Hepatocyte (in vitro differentiated cells): ENCODE results near the gene SIRT4. TPM values are rescaled to one million over a fixed set of nuclear protein-coding genes. Genes with fewer than 3 reads are reported as not detected.

ENCODE experiments used
- DNase-seq: peaks from one replicate; pipeline ENCODE4 v3.0.0-alpha.2; 2016; ENCODE audit warnings: low spot score
- H2AFZ ChIP-seq: fragments of 200-600 bp; sonication (generic); 2 replicates; pipeline ENCODE4 v1.6.0; 2016; ENCODE audit warnings: antibody characterized with exemption, mild to moderate bottlenecking
- H3K27ac ChIP-seq: fragments of 200-600 bp; sonication (generic); 2 replicates; pipeline ENCODE4 v1.5.1; 2016; ENCODE audit warnings: mild to moderate bottlenecking
- H3K27me3 ChIP-seq: fragments of 200-600 bp; sonication (generic); 2 replicates; pipeline ENCODE4 v1.6.1; 2016
- H3K36me3 ChIP-seq: fragments of 200-600 bp; sonication (generic); replicated peaks from 2 replicates; pipeline ENCODE4 v1.5.1; 2016; ENCODE audit warnings: low read depth; ENCODE audit not compliant: insufficient read depth
- H3K4me1 ChIP-seq: fragments of 200-600 bp; sonication (generic); 2 replicates; pipeline ENCODE4 v1.5.1; 2016; ENCODE audit warnings: mild to moderate bottlenecking, moderate library complexity; ENCODE audit not compliant: insufficient read depth
- H3K4me2 ChIP-seq: fragments of 200-600 bp; sonication (generic); 2 replicates; pipeline ENCODE4 v1.6.0; 2016
- H3K4me3 ChIP-seq: fragments of 200-600 bp; sonication (generic); 2 replicates; pipeline ENCODE4 v1.5.1; 2016; ENCODE audit warnings: mild to moderate bottlenecking
- H3K79me2 ChIP-seq: fragments of 200-600 bp; sonication (generic); 2 replicates; pipeline ENCODE4 v1.6.0; 2017; ENCODE audit warnings: mild to moderate bottlenecking
- H3K9me2 ChIP-seq: fragments of 200-600 bp; sonication (generic); replicated peaks from 2 replicates; pipeline ENCODE4 v1.6.0; 2017; ENCODE audit warnings: mild to moderate bottlenecking; ENCODE audit not compliant: insufficient read depth
- H3K9me3 ChIP-seq: fragments of 200-600 bp; sonication (generic); 2 replicates; pipeline ENCODE4 v1.5.1; 2016; ENCODE audit warnings: low read depth, mild to moderate bottlenecking
- H4K20me1 ChIP-seq: fragments of 200-600 bp; sonication (generic); 2 replicates; pipeline ENCODE4 v1.6.0; 2016; ENCODE audit warnings: mild to moderate bottlenecking; ENCODE audit not compliant: insufficient read depth, poor library complexity, severe bottlenecking
- CTCF ChIP-seq: fragments of 200-600 bp; sonication (generic); IDR thresholded peaks from 2 replicates; pipeline ENCODE4 v1.5.1; 2016; ENCODE audit warnings: antibody characterized with exemption, mild to moderate bottlenecking; ENCODE audit not compliant: poor library complexity
- EZH2 ChIP-seq: fragments of 200-600 bp; sonication (generic); IDR thresholded peaks from 2 replicates; pipeline ENCODE4 v1.6.1; 2016; ENCODE audit warnings: antibody characterized with exemption, mild to moderate bottlenecking, borderline replicate concordance
- EZH2phosphoT487 ChIP-seq: fragments of 200-600 bp; sonication (generic); IDR thresholded peaks from one replicate; pipeline ENCODE4 v1.6.1; 2018; ENCODE audit warnings: antibody characterized with exemption, mild to moderate bottlenecking, low read depth, moderate library complexity; ENCODE audit not compliant: unreplicated experiment, severe bottlenecking
- WGBS: methylation state at CpG from one replicate; pipeline ENCODE4 v1.1.6; 2016; ENCODE audit warnings: low lambda C conversion rate; ENCODE audit errors: missing lambda C conversion rate; 5-methylcytosine and 5-hydroxymethylcytosine counted together
- polyA plus RNA-seq: library from polyadenylated mRNA; unstranded; fragments of >200 nt; fragmentation: Nextera tagmentation; extraction: Ambion mirVana; gene quantifications from 2 replicates; pipeline ENCODE4 v1.2.1, GENCODE V29; 2016
- total RNA-seq: library from RNA; depleted of rRNA; stranded (reverse); fragments of >200 nt; gene quantifications from 2 replicates; pipeline ENCODE4 v1.2.3, GENCODE V29; 2014

The SIRT4 gene
- total and polyA plus RNA-seq, 2 experiments from 2014 or later, result 3.9 to 5.5 TPM

- DNase-seq, result no peak
- H3K27ac ChIP-seq, result peak overlapping the region; percentile 71
- TF ChIP-seq EZH2phosphoT487, result no peak
- TF ChIP-seq CTCF, result no peak
- TF ChIP-seq EZH2, result no peak
- H3K4me3 ChIP-seq, result peak overlapping the region; percentile 9
- H3K4me1 ChIP-seq, result peaks cover 4% of the 10 kb centered on the region
- H3K9me3 ChIP-seq, result no peaks in the 10 kb centered on the region
- no peaks in the 10 kb centered on the region for H4K20me1 ChIP-seq
- peak overlapping the region; percentile 70 for H3K4me2 ChIP-seq
- no peaks in the 10 kb centered on the region for H3K27me3 ChIP-seq
- H3K9me2 ChIP-seq, result no peaks in the 10 kb centered on the region
- 60% methylated on average over 9 of the region's 9 CpGs for WGBS
- H3K36me3 ChIP-seq, result no peaks in the 10 kb centered on the region
- no peaks in the 10 kb centered on the region for H3K79me2 ChIP-seq
- H2AFZ ChIP-seq, result peak overlapping the region; percentile 26
These were observed 14.7 kb downstream of the SIRT4 start for GRCh38 chr12:120316798-120317223.

DNA sequence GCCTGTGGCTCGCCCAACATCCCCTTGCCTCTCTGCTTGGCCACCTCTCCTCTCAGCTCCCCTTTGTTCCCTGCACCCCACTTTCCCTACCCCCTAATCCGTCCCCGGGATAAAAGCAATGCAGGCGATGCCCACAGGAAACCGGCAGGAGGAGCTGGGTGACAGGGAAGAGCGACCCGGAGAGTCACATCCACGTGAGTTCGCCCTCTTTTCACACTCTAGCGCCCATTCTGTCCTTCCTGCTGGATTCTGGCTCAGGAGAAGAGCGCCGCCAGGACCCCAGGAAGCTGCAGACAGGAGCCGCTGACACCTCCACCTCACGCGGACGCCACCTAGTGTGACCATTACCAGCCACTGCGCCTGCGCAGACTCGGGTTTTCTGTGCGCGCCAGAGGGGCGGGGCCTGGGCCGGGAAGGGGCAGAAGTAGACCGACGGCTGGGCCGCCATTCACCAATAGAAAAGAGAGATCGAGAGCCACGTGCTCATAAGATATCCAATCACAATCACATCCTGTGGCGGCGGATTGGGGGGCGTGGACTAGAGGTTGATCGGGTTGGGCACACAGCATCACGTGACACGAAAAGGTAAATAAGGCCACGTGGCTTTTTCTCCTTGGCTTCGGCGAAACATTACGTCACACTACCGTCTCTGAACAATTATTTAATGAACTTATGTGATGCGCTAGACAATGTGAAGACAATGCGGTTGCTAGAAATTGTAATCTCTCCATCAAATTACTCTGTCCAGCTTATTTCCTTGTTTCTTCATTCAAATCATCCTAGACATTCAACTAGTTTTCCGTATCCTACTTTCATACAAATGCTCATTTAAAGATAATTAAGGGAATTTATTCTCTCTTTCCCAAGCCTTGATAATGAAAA, 15.3 kb downstream of the SIRT4 start:
- Histone ChIP-seq H3K36me3 (no peaks in the 10 kb centered on the region), H3K79me2 (no peaks in the 10 kb centered on the region), H3K4me3 (peak overlapping the region; percentile 9), H3K4me1 (peaks cover 10% of the 10 kb centered on the region), H3K4me2 (peak overlapping the region; percentile 70), H3K9me3 (no peaks in the 10 kb centered on the region), H2AFZ (peak overlapping the region; percentile 26), H4K20me1 (no peaks in the 10 kb centered on the region), H3K9me2 (no peaks in the 10 kb centered on the region), H3K27me3 (no peaks in the 10 kb centered on the region), H3K27ac (peak overlapping the region; percentile 71)
- no peak for TF ChIP-seq EZH2
- TF ChIP-seq CTCF, result peak; percentile 60
- 5% methylated on average over 40 of the region's 42 CpGs for WGBS
- DNase-seq, result peak; percentile 100

DNA sequence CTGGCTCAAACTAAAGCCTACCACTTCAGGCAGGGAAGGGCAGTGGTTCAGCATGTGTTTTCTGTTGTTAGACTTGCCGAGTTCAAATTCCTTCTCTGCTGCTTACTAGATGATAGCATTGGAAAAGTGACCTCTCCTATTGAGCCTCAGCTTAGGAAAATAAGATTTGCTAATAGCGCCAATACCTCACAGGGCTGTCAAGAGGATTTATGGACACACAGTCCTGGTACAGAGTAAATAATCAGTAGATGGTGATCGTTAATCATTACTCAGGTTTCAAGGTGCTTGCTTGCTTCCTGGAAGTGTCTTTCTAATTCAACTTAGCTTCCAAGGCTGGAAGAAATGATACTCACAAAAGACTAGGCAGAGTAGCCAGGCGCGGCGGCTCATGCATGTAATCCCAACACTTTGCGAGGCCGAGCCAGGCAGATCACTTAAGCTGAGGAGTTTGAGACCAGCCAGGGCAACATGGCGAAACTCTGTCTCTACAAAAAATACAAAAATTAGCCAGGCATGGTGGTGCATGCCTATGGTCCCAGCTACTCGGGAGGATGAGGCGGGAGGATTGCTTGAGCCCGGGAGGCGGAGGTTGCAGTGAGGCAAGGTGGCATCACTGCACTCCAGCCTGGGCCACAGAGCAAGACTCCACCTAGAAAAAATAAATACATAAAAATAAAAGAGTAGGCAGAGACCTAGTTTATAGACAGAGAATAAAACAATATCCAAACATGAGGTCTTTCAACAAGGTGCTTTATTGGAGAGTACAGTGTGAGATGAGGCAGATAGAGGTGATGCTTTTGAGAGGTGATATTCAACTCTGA, 19.5 kb downstream of the SIRT4 start:
- H3K27me3 ChIP-seq, result no peaks in the 10 kb centered on the region
- H3K36me3 ChIP-seq, result no peaks in the 10 kb centered on the region
- no peak for TF ChIP-seq CTCF
- no peak for TF ChIP-seq EZH2
- 70% methylated on average over 13 of the region's 13 CpGs for WGBS
- DNase-seq, result peak; percentile 73
- no peaks in the 10 kb centered on the region for H4K20me1 ChIP-seq
- no peaks in the 10 kb centered on the region for H3K79me2 ChIP-seq
- H3K4me2 ChIP-seq, result peak overlapping the region; percentile 43
- no peak overlapping the region for H3K4me3 ChIP-seq
- H3K4me1 ChIP-seq, result peaks cover 9% of the 10 kb centered on the region
- H3K27ac ChIP-seq, result peak overlapping the region; percentile 85
- no peak overlapping the region for H2AFZ ChIP-seq
- H3K9me2 ChIP-seq, result no peaks in the 10 kb centered on the region
- H3K9me3 ChIP-seq, result no peaks in the 10 kb centered on the region
